NB4 (cell line): ENCODE data around the gene VLDLR.
A peak's percentile ranks its signal among the peaks of the same experiment; 100 is the strongest.

Experiments
- CTCF ChIP-seq: IDR thresholded peaks from one replicate; pipeline ENCODE4 v1.5.1; 2012; ENCODE audit warnings: low read depth, low read length
- MYC ChIP-seq: IDR thresholded peaks from 2 replicates; pipeline ENCODE4 v1.6.1; 2011; ENCODE audit warnings: low read depth, low read length
- POLR2A ChIP-seq: IDR thresholded peaks from 2 replicates; pipeline ENCODE4 v1.6.1; 2011; ENCODE audit warnings: mild to moderate bottlenecking; ENCODE audit not compliant: insufficient read length; ENCODE audit errors: extremely low read depth
- TF ChIP-seq, protein P1 (sequence below): IDR thresholded peaks from 2 replicates; pipeline ENCODE4 v1.6.1; 2011; ENCODE audit warnings: low read depth, low read length

GRCh38 chr9:2620919-2621721, 467 bp upstream of the VLDLR start:
- TF ChIP-seq CTCF: peak; percentile 1
- TF ChIP-seq POLR2A: peak; percentile 57
- TF ChIP-seq, protein P1, sequence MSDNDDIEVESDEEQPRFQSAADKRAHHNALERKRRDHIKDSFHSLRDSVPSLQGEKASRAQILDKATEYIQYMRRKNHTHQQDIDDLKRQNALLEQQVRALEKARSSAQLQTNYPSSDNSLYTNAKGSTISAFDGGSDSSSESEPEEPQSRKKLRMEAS: peak; percentile 69; the same call in 1 of the 2 replicates
- peak; percentile 66 for TF ChIP-seq MYC
